DMS 273 treated with DMSO at 0.1 percent for 48 hours (cell line): ENCODE measurements around the gene ZNF674.

Experiments
- DNase-seq: peaks from one replicate; lab custom pipeline; 2025; lab: John Stamatoyannopoulos, UW

The ZNF674 gene

DNA sequence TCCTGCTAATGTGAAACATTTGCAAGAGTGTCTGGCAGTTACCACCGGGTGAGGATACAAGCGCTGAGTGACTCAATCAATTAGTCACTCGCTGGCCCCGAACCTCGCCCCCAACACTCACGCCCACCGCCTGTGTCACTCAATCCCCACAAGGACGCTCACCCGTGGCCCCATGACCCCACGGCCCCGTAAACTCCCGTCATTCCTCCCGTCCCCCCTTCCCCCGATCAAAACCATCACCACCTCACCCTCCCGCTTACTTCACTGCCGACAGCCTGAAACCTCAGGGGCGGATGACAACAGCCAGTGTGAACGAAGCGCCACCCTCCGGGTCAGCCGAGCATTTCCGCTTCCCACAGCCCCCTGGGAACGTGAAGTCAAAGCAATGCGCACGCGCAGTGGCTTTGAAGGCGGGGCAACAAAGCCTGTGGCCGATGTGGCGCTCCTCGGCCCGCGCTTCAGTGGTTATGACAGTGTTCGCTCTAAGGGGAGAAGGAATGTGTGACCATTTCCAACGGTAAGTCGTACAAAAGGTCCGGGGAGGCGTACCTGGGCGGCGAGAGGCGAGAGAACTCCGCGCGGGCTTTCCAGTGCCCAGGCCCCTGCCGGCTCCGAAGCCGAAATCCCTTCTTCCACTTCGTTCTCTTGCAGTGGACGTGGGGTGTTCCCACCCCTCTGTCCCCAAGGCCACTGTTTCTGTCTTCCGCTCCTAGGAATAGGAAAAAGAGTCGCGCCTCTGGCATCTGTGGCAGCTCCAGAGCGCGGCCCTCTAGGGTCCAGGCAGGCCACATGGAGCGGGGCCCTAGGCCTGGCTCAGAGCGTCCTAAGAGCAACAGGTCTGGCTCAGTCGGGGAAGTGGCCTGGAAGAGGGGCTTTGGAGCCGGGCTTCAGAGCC, at the start of gene ZNF674:
Gene ZNF674 (minus strand): TSS at position 311 of the 895 bp plus-strand sequence. CDS start 3,334 bp downstream, outside the sequence.
- peak; percentile 68 for DNase-seq

DNA sequence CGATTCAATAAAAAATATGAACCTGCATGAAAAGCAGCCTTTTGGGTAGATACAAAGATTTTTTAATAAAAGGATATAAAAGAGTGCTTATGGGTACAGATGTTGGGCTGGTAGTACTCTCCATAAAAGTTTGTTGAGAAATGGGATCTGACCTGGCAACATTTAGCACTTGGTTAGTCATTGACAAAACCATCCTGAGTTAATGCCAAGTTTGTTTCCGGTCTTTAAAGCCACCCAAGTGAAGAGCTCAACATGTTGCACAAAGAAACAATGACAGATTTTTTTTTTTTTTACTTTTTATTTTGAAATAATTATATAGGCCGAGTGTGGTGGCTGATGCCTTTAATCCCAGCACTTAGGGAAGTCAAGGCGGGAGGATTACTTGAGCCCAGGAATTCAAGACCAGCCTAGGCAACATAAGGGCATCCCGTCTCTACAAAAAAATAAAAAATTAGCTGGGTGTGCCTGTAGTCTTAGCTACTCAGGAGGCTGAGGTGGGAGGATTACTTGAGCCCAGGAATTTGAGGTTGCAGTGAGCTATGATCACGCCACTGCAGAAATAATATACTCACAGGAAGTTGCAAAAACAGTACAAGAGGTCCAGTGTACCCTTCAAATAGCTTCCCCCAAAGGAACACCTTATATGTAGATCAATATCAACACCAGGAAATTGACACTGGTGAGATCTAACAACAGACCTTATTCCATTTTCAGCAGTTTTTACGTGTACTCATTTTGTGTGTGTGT, 44.9 kb upstream of the ZNF674 start:
- DNase-seq: no peak

GRCh38 chrX:46588263-46588662, 43.0 kb upstream of the ZNF674 start:
- DNase-seq: no peak

GRCh38 chrX:46587753-46588171, 42.5 kb upstream of the ZNF674 start:
- DNase-seq: no peak

GRCh38 chrX:46587158-46587557, 41.9 kb upstream of the ZNF674 start:
- no peak for DNase-seq

DNA sequence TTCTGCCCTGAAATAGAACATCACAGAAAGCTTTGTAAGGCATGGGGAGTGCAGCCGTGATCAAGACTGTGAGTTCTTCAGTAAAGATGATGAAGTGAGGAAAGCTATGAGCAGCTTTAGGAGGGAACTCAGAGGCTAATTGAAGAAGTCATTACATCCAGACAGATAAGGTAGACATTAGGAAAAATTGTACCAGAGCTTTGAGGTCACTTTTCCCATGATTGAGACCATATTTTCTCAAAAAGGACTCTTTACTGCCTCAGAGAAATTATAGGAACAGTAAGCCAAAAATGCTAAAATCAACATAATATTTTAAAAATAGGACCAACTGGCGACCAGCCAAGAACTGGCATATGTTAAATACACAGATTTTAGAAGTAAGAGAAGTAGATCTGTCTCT, 39.5 kb upstream of the ZNF674 start:
- no peak for DNase-seq

GRCh38 chrX:46582966-46583365, 37.7 kb upstream of the ZNF674 start:
- DNase-seq: no peak

DNA sequence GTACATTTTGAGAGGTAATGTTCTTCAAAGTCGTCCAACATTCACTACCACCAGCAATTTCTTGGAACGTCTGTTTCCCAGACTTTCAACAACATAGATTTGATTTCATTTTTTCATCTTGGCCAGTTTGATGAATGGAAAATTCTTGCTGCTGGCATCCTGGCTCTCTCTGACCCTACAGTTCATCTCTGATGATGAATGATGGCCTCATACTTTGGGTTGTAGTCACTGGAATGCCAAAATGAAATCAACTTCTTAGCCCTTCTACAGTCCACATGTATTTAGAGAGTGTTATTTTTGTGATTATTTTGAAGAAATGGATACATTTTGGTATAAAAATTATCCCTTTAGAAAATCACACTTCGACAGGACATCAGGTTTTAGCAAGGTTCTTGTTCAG, 37.1 kb upstream of the ZNF674 start:
- DNase-seq: no peak

DNA sequence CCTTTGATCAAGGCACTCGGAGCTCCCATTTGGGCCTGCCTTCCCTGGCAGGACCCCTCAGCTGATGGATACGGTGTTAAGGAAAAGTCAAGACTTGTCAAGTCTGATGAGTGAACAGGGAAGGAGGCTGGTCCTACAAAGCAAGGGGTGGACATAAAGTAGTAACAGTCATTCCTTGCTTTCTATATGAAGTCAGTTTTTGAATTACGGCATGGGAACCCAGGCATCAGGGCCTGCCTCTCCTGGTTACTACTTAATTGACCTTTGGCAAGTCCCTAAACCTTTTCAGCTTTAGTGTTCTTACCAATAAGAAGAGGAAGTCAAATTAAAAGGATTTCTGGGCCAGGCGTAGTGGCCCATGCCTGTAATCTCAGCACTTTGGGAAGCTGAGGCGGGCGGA, 35.4 kb upstream of the ZNF674 start:
- DNase-seq: no peak

GRCh38 chrX:46579250-46579649, 34.0 kb upstream of the ZNF674 start:
- no peak for DNase-seq

GRCh38 chrX:46577221-46578005, 32.2 kb upstream of the ZNF674 start:
- DNase-seq: no peak

DNA sequence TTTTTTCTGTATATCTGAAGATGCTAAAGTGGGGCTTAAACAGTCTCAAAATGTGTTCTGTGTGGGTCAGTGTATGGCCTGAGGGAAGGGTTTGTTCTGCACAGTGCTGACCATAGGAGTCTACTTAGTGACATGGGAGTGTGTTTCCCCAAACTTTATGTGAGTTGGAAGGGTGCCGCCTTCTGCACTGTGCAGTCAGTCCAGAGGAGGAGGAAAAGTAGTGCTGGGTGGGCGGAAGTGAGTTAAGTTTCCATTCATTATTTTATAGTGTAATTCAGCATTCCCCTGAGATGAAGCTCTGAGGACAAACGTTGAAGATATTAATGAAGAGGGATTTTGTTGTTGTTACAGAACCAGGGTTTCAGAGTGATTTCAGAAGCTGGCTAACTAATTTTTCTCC, 31.2 kb upstream of the ZNF674 start:
- DNase-seq: no peak

DNA sequence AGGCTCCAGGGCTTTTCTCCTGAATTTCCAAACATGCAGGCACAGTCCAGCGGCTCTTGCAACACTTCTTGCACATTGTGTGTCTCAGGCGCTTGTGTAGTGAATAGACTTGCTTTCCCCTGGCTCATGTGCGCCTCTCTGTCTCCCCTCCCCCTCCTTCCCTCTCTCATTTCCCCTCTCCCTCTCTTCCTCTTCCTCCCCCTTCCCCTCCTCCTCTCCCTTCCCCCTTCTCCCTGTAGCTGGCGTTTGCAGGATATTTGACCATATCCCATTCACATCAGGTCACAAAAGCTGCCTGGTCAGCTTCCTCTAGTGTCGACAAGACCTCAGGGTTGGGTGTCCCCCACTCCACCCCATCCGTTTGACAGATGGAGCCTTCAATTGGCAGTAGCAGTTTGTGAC, 30.8 kb upstream of the ZNF674 start:
- DNase-seq: no peak

- DNase-seq: no peak
Observed at GRCh38 chrX:46575586-46575985, 30.4 kb upstream of the ZNF674 start.

GRCh38 chrX:46574774-46575381, 29.7 kb upstream of the ZNF674 start:
- no peak for DNase-seq

- DNase-seq: no peak
Observed at GRCh38 chrX:46573892-46574773, 28.9 kb upstream of the ZNF674 start.

DNA sequence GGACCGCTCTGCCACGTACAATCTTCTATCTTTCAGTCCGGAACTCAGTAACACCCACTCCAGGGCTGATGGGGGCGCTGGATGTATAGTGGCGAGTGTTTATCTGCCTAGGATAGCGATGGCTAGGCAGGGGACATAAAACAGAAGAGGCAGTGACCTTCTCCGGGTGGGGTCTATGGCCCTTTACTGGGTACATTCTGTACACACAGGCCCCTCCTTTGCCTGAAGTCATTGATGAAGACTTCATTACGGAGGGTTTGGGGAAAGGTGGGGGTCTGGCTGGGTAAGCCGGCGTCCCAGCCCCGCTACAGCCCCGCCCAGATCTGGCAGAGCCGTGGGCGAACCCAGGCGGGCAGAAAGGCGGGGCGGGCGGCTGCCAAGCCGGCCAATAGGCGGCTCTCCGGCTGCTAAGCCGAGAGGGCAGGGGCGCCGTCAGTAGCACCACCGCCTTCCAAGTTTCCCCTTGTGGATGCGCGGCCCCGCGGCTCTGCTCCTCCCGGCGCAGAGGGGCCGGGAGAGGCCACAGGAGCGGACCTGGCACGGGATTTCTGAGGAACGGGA, 28.2 kb upstream of the ZNF674 start, which contains the start of gene CHST7:
Gene CHST7 (plus strand): TSS at position 435 of the 561 bp plus-strand sequence. CDS start 167 bp downstream, outside the sequence.
- DNase-seq: peak; percentile 41

DNA sequence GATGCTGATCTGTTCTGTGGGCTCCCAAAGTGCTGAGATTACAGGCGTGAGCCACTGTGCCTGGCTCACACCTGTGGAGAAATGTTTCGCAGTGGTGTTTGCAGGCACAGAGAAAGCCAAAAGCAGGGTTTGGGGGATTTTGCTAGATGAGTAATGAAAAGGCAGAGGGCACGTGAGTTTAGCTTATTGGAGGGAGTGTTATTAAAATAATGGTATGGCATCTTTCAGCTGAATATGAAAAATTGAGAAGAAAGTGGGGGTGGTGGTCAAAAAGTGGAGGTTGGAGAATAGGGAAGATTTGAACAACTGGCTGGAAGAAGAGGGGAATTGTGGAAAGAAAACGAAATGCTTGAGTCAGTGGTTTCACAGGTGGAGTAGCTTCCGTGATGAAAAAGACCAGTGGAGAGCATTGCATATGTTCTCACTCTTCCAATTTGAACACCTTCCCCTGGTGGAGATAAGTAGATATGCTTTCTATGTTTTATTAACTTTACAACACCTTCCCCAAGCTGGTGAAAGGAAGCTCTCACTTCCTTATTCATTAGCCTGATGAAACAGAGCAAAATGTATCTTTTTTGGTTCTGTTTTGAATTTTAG, 27.2 kb upstream of the ZNF674 start:
- no peak for DNase-seq

GRCh38 chrX:46571423-46572339, 26.5 kb upstream of the ZNF674 start:
- DNase-seq: no peak
